Measurements from ENCODE around the gene OASL. TPM values are rescaled to one million over a fixed set of nuclear protein-coding genes. Genes with fewer than 3 reads are reported as not detected.

The OASL gene
- total and polyA plus RNA-seq, 2 experiments from 2014 or later: not detected

DNA sequence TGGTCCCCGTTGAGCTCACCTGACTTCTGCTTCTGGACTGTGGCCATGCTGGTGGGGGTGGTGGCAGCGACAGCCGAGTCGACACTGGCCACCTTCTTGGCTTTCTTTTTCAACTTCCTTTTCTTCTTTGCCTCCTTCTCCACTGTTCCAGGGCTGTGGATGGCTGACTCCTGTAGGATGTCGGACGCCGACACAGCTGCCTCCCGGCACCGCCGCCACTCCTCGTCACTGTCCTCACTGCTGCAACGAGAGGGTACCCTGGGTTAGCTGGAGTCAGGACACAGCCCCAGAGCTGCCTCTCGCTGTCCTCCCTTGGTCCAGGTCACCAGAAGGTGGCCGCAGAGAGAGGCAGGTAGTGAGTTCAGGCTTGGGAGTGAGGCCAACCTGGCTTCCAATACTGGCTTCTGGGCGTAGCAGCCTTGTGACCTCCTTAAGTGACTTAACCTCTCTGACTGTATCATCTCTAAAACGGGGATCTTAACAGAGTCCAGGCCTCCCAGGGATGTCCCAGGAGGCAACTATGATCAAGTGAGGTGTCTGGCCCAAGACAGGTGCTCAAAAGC, 34.7 kb downstream of the OASL start:
- Histone ChIP-seq H3K4me3 (no peak overlapping the region), H3K36me3 (peaks cover 5% of the 10 kb centered on the region), H3K9me3 (ENCODE audit: low read depth) (no peaks in the 10 kb centered on the region), H3K4me1 (ENCODE audit: low read depth) (no peaks in the 10 kb centered on the region), H3K27me3 (no peaks in the 10 kb centered on the region), H3K27ac (no peak overlapping the region)
- no peak for DNase-seq (ENCODE audit: low read depth in 1 of 2, low spot score in 1 of 2)
- TF ChIP-seq, protein P1, sequence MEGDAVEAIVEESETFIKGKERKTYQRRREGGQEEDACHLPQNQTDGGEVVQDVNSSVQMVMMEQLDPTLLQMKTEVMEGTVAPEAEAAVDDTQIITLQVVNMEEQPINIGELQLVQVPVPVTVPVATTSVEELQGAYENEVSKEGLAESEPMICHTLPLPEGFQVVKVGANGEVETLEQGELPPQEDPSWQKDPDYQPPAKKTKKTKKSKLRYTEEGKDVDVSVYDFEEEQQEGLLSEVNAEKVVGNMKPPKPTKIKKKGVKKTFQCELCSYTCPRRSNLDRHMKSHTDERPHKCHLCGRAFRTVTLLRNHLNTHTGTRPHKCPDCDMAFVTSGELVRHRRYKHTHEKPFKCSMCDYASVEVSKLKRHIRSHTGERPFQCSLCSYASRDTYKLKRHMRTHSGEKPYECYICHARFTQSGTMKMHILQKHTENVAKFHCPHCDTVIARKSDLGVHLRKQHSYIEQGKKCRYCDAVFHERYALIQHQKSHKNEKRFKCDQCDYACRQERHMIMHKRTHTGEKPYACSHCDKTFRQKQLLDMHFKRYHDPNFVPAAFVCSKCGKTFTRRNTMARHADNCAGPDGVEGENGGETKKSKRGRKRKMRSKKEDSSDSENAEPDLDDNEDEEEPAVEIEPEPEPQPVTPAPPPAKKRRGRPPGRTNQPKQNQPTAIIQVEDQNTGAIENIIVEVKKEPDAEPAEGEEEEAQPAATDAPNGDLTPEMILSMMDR (IDR thresholded peaks at IDR 0.05; ENCODE audit: low read depth, low read length): no peak

DNA sequence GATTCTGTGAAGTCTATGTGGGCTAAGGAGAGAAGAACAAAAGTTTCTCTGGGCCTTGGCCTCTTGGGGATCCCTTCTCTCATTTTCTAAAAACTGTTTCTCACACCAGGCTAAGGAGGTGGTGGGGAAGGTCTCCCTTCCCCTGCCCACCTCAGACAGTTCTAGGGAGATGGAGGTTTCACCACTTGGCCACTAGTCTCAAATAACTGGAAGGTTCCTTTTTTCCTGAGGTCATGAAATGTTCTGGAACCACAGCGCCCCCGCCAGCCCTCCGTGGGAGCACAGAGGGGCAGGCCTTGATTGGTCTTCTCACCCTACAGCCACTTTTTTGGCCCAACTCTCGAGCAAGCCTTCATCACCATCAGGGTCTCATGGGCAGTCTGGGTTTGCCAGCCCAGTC, 35.4 kb downstream of the OASL start:
- no peaks in the 10 kb centered on the region for H3K4me1 ChIP-seq (ENCODE audit: low read depth)
- peaks cover 5% of the 10 kb centered on the region for H3K36me3 ChIP-seq
- H3K27ac ChIP-seq: no peak overlapping the region
- no peak overlapping the region for H3K4me3 ChIP-seq
- H3K9me3 ChIP-seq (ENCODE audit: low read depth): no peaks in the 10 kb centered on the region
- H3K27me3 ChIP-seq: no peaks in the 10 kb centered on the region
- no peak for DNase-seq (ENCODE audit: low read depth in 1 of 2, low spot score in 1 of 2)
- TF ChIP-seq, protein P1 (IDR thresholded peaks at IDR 0.05; ENCODE audit: low read depth, low read length): no peak

DNA sequence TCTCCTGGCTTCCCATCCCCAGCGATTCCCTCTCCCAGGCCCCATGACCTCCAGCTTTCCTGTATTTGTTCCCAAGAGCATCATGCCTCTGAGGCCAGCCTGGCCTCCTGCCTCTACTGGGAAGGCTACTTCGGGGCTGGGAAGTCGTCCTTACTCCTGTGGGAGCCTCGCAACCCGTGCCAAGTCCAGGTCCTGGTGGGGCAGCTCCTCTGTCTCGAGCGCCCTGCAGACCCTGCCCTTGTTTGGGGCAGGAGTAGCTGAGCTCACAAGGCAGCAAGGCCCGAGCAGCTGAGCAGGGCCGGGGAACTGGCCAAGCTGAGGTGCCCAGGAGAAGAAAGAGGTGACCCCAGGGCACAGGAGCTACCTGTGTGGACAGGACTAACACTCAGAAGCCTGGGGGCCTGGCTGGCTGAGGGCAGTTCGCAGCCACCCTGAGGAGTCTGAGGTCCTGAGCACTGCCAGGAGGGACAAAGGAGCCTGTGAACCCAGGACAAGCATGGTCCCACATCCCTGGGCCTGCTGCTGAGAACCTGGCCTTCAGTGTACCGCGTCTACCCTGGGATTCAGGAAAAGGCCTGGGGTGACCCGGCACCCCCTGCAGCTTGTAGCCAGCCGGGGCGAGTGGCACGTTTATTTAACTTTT, 37.1 kb downstream of the OASL start:
- no peak for DNase-seq (ENCODE audit: low read depth in 1 of 2, low spot score in 1 of 2)
- TF ChIP-seq, protein P1 (IDR thresholded peaks at IDR 0.05; ENCODE audit: low read depth, low read length): no peak
- Histone ChIP-seq H3K4me1 (ENCODE audit: low read depth) (no peaks in the 10 kb centered on the region), H3K36me3 (peaks cover 5% of the 10 kb centered on the region), H3K4me3 (no peak overlapping the region), H3K27ac (no peak overlapping the region), H3K27me3 (no peaks in the 10 kb centered on the region), H3K9me3 (ENCODE audit: low read depth) (no peaks in the 10 kb centered on the region)

DNA sequence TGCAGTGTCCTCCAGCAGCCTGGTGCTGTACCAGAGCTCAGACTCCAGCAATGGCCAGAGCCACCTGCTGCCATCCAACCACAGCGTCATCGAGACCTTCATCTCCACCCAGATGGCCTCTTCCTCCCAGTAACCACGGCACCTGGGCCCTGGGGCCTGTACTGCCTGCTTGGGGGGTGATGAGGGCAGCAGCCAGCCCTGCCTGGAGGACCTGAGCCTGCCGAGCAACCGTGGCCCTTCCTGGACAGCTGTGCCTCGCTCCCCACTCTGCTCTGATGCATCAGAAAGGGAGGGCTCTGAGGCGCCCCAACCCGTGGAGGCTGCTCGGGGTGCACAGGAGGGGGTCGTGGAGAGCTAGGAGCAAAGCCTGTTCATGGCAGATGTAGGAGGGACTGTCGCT, 38.0 kb downstream of the OASL start:
- Histone ChIP-seq H3K9me3 (ENCODE audit: low read depth) (no peaks in the 10 kb centered on the region), H3K27me3 (no peaks in the 10 kb centered on the region), H3K4me1 (ENCODE audit: low read depth) (no peaks in the 10 kb centered on the region), H3K27ac (no peak overlapping the region), H3K4me3 (no peak overlapping the region), H3K36me3 (peaks cover 5% of the 10 kb centered on the region)
- DNase-seq (ENCODE audit: low read depth in 1 of 2, low spot score in 1 of 2): no peak
- TF ChIP-seq, protein P1 (IDR thresholded peaks at IDR 0.05; ENCODE audit: low read depth, low read length): no peak

DNA sequence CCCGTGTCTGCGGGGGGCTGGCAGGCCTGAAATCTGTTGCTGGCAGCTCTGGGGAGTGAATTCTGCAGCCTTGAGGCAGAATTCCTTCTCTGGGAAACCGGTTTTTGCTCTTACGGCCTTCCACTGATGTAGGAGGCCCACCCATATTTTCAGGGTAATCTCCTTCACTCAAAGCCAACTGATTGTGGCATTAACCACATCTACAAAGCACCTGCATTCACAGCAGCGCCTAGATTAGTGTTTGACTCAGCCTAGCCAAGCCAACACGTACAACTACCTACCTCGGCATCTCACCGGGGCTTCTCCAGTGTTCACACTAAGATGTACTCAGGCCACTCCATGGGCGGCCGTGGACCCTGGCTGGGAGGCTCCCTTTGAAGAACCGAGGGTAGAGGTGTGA, 38.5 kb downstream of the OASL start:
- no peak overlapping the region for H3K27ac ChIP-seq
- no peak for DNase-seq (ENCODE audit: low read depth in 1 of 2, low spot score in 1 of 2)
- no peaks in the 10 kb centered on the region for H3K4me1 ChIP-seq (ENCODE audit: low read depth)
- H3K27me3 ChIP-seq: no peaks in the 10 kb centered on the region
- H3K4me3 ChIP-seq: no peak overlapping the region
- TF ChIP-seq, protein P1 (IDR thresholded peaks at IDR 0.05; ENCODE audit: low read depth, low read length): no peak
- H3K9me3 ChIP-seq (ENCODE audit: low read depth): no peaks in the 10 kb centered on the region
- H3K36me3 ChIP-seq: peaks cover 5% of the 10 kb centered on the region
